WTC11 (cell line): ENCODE measurements around the gene NXPH4. TPM values are rescaled to one million over a fixed set of nuclear protein-coding genes. Genes with fewer than 3 reads are reported as not detected.

Source experiments
- ATAC-seq: fragments of 200-7000 bp; cut with Tn5 transposase; 2 replicates; pipeline ENCODE4 v1.10.0; 2021; ENCODE audit warnings: mild to moderate bottlenecking, moderate library complexity
- CTCF ChIA-PET: fragments of 300-600 bp; sonication (Branson Sonifier 250); formaldehyde crosslinking; loops from one replicate; lab custom pipeline; 2021; ENCODE audit warnings: antibody characterized with exemption; lab: Charles Lee
- POLR2A ChIA-PET: fragments of 350-600 bp; sonication (Branson Sonifier 250); formaldehyde crosslinking; loops from one replicate; lab custom pipeline; 2021; ENCODE audit warnings: antibody characterized with exemption; lab: Charles Lee
- DNase-seq: peaks from one replicate; pipeline ENCODE4 v3.0.0; 2021; ENCODE audit warnings: low spot score
- H3K27ac Mint-ChIP-seq: 2 replicates; pipeline ENCODE4 v1.8.0; 2021; ENCODE audit warnings: mixed read lengths
- H3K27me3 Mint-ChIP-seq: 2 replicates; pipeline ENCODE4 v1.8.0; 2021; ENCODE audit warnings: low read depth, mild to moderate bottlenecking, moderate library complexity, mixed read lengths
- H3K36me3 Mint-ChIP-seq: 2 replicates; pipeline ENCODE4 v1.8.0; 2021; ENCODE audit warnings: mixed read lengths
- H3K4me1 Mint-ChIP-seq: 2 replicates; pipeline ENCODE4 v1.8.0; 2022; ENCODE audit warnings: mixed read lengths
- H3K4me3 Mint-ChIP-seq: 2 replicates; pipeline ENCODE4 v1.8.0; 2021; ENCODE audit warnings: mild to moderate bottlenecking, moderate library complexity, mixed read lengths
- H3K9me3 Mint-ChIP-seq: 2 replicates; pipeline ENCODE4 v1.8.0; 2021; ENCODE audit warnings: mixed read lengths
- ATF1 ChIP-seq: sonication (generic); formaldehyde crosslinking; IDR thresholded peaks from 2 replicates; pipeline ENCODE4 v1.8.1; 2023; ENCODE audit warnings: mild to moderate bottlenecking, moderate library complexity, missing genetic modification reagents
- ATF3 ChIP-seq: sonication (generic); formaldehyde crosslinking; conservative IDR thresholded peaks from 2 replicates; pipeline ENCODE4 v1.8.1; 2022; ENCODE audit warnings: mild to moderate bottlenecking, missing genetic modification reagents
- ATF6 ChIP-seq: sonication (generic); formaldehyde crosslinking; IDR thresholded peaks from 2 replicates; pipeline ENCODE4 v1.8.1; 2023; ENCODE audit warnings: mild to moderate bottlenecking, missing genetic modification reagents
- CREB1 ChIP-seq: sonication (generic); formaldehyde crosslinking; IDR thresholded peaks from 2 replicates; pipeline ENCODE4 v1.8.0; 2023; ENCODE audit warnings: mild to moderate bottlenecking, missing genetic modification reagents
- CREM ChIP-seq: sonication (generic); formaldehyde crosslinking; IDR thresholded peaks from 2 replicates; pipeline ENCODE4 v1.8.1; 2022; ENCODE audit warnings: mild to moderate bottlenecking, missing genetic modification reagents, moderate library complexity
- ELF4 ChIP-seq: sonication (generic); formaldehyde crosslinking; IDR thresholded peaks from 2 replicates; pipeline ENCODE4 v1.8.1; 2022; ENCODE audit warnings: low read depth, mild to moderate bottlenecking, moderate library complexity, missing genetic modification reagents
- GABPB1 ChIP-seq: sonication (generic); formaldehyde crosslinking; IDR thresholded peaks from 2 replicates; pipeline ENCODE4 v1.8.1; 2023; ENCODE audit warnings: mild to moderate bottlenecking, missing genetic modification reagents
- IRF2 ChIP-seq: sonication (generic); formaldehyde crosslinking; IDR thresholded peaks from 2 replicates; pipeline ENCODE4 v1.8.0; 2022; ENCODE audit warnings: low read depth, missing genetic modification reagents, borderline replicate concordance
- NFE2L1 ChIP-seq: sonication (generic); formaldehyde crosslinking; IDR thresholded peaks from 2 replicates; pipeline ENCODE4 v1.8.1; 2023; ENCODE audit warnings: missing genetic modification reagents
- NR2C2 ChIP-seq: sonication (generic); formaldehyde crosslinking; IDR thresholded peaks from 2 replicates; pipeline ENCODE4 v1.8.0; 2022; ENCODE audit warnings: mild to moderate bottlenecking, missing genetic modification reagents
- RORB ChIP-seq: fragments of 250-450 bp; sonication (Bioruptor Pico); IDR thresholded peaks from 2 replicates; pipeline ENCODE4 v1.9.0; 2021; ENCODE audit warnings: mild to moderate bottlenecking
- SP1 ChIP-seq: sonication (generic); formaldehyde crosslinking; conservative IDR thresholded peaks from 2 replicates; pipeline ENCODE4 v1.8.1; 2022; ENCODE audit warnings: missing genetic modification reagents
- USF2 ChIP-seq: sonication (generic); formaldehyde crosslinking; IDR thresholded peaks from 2 replicates; pipeline ENCODE4 v1.8.1; 2023; ENCODE audit warnings: mild to moderate bottlenecking, missing genetic modification reagents, moderate library complexity
- ZBTB21 ChIP-seq: sonication (generic); formaldehyde crosslinking; IDR thresholded peaks from 2 replicates; pipeline ENCODE4 v1.8.1; 2023; ENCODE audit warnings: mild to moderate bottlenecking, missing genetic modification reagents, borderline replicate concordance
- ZMAT4 ChIP-seq: fragments of 250-450 bp; sonication (Bioruptor Pico); IDR thresholded peaks from 2 replicates; pipeline ENCODE4 v1.9.0; 2021; ENCODE audit warnings: mild to moderate bottlenecking
- ZNF317 ChIP-seq: sonication (generic); formaldehyde crosslinking; IDR thresholded peaks from 2 replicates; pipeline ENCODE4 v1.8.1; 2023; ENCODE audit warnings: low read depth, mild to moderate bottlenecking, moderate library complexity, missing genetic modification reagents, borderline replicate concordance
- ZNF416 ChIP-seq: fragments of 250-450 bp; sonication (Bioruptor Pico); IDR thresholded peaks from 2 replicates; pipeline ENCODE4 v1.9.0; 2021; ENCODE audit warnings: mild to moderate bottlenecking, inconsistent platforms
- ZNF671 ChIP-seq: fragments of 250-450 bp; sonication (Bioruptor Pico); IDR thresholded peaks from 2 replicates; pipeline ENCODE4 v1.8.0; 2021; ENCODE audit warnings: mild to moderate bottlenecking
- total RNA-seq: library from RNA; stranded (reverse); gene quantifications from 3 replicates; pipeline ENCODE4 v1.2.3, GENCODE V29; 2021
- TF ChIP-seq, protein P1 (sequence below): sonication (generic); formaldehyde crosslinking; IDR thresholded peaks from 2 replicates; pipeline ENCODE4 v1.8.0; 2022; ENCODE audit warnings: mild to moderate bottlenecking, missing genetic modification reagents
- TF ChIP-seq, protein P2 (sequence below): fragments of 250-450 bp; sonication (Bioruptor Pico); IDR thresholded peaks from 2 replicates; pipeline ENCODE4 v2.1.2; 2022; ENCODE audit warnings: mild to moderate bottlenecking, moderate library complexity

NXPH4 gene
- total RNA-seq, 1 experiment from 2014 or later = 4.9 TPM

- Mint-ChIP-seq H3K9me3 (no peaks in the 10 kb centered on the region), H3K27me3 (no peaks in the 10 kb centered on the region), H3K4me1 (no peaks in the 10 kb centered on the region), H3K36me3 (peaks cover 63% of the 10 kb centered on the region), H3K4me3 (no peak overlapping the region), H3K27ac (no peak overlapping the region)
- DNase-seq (no peak), ATAC-seq (no peak)
- TF ChIP-seq NFE2L1 (CRISPR knock-in tag) (no peak), ZNF416 (no peak), ATF3 (CRISPR knock-in tag) (no peak), ATF1 (CRISPR knock-in tag) (no peak)
- ChIA-PET CTCF (interaction anchor here (1.3 to 1.8 kb wide), 2 partner anchors 9 to 37 kb away, joined by 5 to 6 read pairs; no protein-coding TSS in a partner anchor), POLR2A (no interaction called here)
These were observed 49.6 kb upstream of the NXPH4 start for GRCh38 chr12:57166971-57167371.

GRCh38 chr12:57168058-57168457, 48.5 kb upstream of the NXPH4 start:
- DNase-seq (no peak), ATAC-seq (no peak)
- H3K27me3 Mint-ChIP-seq = no peaks in the 10 kb centered on the region
- H3K27ac Mint-ChIP-seq = no peak overlapping the region; the same call in 1 of the 2 replicates
- H3K4me1 Mint-ChIP-seq = no peaks in the 10 kb centered on the region
- ChIA-PET POLR2A (interaction anchor here (0.8 kb wide), 1 partner anchor 19 kb away, joined by 3 read pairs; no protein-coding TSS in a partner anchor), CTCF (interaction anchor here (0.6 to 1.8 kb wide), 3 partner anchors 13 to 38 kb away, joined by 3 to 10 read pairs (median 5); no protein-coding TSS in a partner anchor)
- no peak overlapping the region for H3K4me3 Mint-ChIP-seq
- no peaks in the 10 kb centered on the region for H3K9me3 Mint-ChIP-seq
- TF ChIP-seq SP1 (no peak), ATF6 (no peak), GABPB1 (CRISPR knock-in tag) (no peak), ZMAT4 (no peak), CREM (CRISPR knock-in tag) (no peak)
- TF ChIP-seq, protein P1, sequence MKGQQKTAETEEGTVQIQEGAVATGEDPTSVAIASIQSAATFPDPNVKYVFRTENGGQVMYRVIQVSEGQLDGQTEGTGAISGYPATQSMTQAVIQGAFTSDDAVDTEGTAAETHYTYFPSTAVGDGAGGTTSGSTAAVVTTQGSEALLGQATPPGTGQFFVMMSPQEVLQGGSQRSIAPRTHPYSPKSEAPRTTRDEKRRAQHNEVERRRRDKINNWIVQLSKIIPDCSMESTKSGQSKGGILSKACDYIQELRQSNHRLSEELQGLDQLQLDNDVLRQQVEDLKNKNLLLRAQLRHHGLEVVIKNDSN (CRISPR knock-in tag) = no peak
- H3K36me3 Mint-ChIP-seq = peaks cover 61% of the 10 kb centered on the region

DNA sequence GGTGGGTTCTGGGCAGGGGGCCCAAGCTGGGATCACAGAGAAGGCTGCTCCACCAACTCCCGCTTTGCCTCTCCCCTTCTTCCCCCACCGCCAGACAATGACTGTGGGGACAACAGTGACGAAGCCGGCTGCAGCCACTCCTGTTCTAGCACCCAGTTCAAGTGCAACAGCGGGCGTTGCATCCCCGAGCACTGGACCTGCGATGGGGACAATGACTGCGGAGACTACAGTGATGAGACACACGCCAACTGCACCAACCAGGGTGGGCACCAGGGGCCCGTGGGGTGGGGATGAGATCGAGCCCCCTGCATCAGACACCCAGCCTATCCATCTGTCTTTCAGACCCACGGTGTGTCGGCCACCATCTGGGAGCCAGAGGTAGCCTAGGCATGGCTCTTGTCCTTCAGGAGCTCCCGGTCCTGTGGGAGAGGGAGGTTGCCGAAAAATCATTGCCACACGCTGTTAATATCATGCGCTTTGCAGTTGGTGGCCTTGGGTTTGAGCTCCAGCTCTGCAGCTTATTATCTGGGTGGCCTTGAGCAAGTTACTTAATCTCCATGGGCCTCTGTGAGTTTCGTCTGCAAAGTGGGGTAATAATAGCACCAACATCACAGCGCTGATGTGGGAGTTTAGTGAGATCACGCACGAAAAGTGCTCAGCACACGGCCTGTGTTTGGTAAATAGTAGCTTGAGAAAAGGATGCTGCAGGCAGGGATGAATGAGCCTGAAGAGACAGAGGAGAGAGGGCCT, 47.4 kb upstream of the NXPH4 start:
- no peak overlapping the region for H3K4me3 Mint-ChIP-seq
- POLR2A ChIA-PET = interaction anchor here (0.8 kb wide), 1 partner anchor 18 kb away, joined by 3 read pairs; no protein-coding TSS in a partner anchor
- H3K27ac Mint-ChIP-seq = no peak overlapping the region
- TF ChIP-seq CREB1 (CRISPR knock-in tag) = no peak
- TF ChIP-seq ZBTB21 (CRISPR knock-in tag) = no peak
- no peak for TF ChIP-seq IRF2 (CRISPR knock-in tag)
- no peak for TF ChIP-seq ZNF317
- TF ChIP-seq USF2 (CRISPR knock-in tag) = no peak
- no peak for TF ChIP-seq ZNF671 (CRISPR knock-in tag)
- TF ChIP-seq NR2C2 = no peak
- TF ChIP-seq, protein P2, sequence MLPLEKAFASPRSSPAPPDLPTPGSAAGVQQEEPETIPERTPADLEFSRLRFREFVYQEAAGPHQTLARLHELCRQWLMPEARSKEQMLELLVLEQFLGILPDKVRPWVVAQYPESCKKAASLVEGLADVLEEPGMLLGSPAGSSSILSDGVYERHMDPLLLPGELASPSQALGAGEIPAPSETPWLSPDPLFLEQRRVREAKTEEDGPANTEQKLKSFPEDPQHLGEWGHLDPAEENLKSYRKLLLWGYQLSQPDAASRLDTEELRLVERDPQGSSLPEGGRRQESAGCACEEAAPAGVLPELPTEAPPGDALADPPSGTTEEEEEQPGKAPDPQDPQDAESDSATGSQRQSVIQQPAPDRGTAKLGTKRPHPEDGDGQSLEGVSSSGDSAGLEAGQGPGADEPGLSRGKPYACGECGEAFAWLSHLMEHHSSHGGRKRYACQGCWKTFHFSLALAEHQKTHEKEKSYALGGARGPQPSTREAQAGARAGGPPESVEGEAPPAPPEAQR = no peak
- TF ChIP-seq ELF4 (CRISPR knock-in tag) = no peak
- no peak for TF ChIP-seq RORB
- H3K27me3 Mint-ChIP-seq = no peaks in the 10 kb centered on the region
- DNase-seq (no peak), ATAC-seq (no peak)
- H3K9me3 Mint-ChIP-seq = no peaks in the 10 kb centered on the region
- H3K4me1 Mint-ChIP-seq = no peaks in the 10 kb centered on the region
- H3K36me3 Mint-ChIP-seq = peaks cover 58% of the 10 kb centered on the region
- CTCF ChIA-PET = interaction anchor here (0.6 to 2.1 kb wide), 5 partner anchors 12 to 74 kb away, joined by 3 to 10 read pairs (median 3); partner anchors contain the start of gene LRP1
